LNCaP clone FGC (cell line): ENCODE results near the gene OR6B3.

Experiments
- DNase-seq: peaks from one replicate; pipeline ENCODE4 v3.0.0-alpha.2; 2011; ENCODE audit warnings: low read depth
- H3K4me3 ChIP-seq: 2 replicates; pipeline ENCODE4 v1.5.1; 2011; ENCODE audit warnings: mild to moderate bottlenecking, low read depth, low read length, control low read depth
- TF ChIP-seq, protein P1 (sequence below): IDR thresholded peaks from 2 replicates; pipeline ENCODE4 v1.5.1; 2012; ENCODE audit warnings: mild to moderate bottlenecking; ENCODE audit not compliant: control insufficient read depth, insufficient read depth; ENCODE audit errors: extremely low read depth

OR6B3 gene

DNA sequence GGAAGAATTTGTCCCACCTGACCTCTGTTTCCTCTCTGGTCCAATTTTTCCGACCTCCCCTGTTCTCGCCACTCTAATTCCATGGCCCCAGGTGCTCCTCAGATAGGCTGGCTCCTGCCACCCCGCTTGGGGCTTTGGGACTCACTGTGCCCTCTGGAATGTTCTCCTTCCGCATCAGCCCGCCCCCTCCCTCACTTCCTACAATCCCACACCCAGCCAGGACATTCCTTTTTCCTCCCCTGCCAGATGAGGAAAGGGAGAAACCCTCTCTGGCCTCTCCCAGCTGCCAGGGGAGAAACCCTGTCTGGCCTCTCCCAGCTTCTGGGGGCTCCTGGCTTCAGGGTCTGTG, 20.0 kb downstream of the OR6B3 start:
- no peak overlapping the region for H3K4me3 ChIP-seq
- DNase-seq: no peak
- TF ChIP-seq, protein P1, sequence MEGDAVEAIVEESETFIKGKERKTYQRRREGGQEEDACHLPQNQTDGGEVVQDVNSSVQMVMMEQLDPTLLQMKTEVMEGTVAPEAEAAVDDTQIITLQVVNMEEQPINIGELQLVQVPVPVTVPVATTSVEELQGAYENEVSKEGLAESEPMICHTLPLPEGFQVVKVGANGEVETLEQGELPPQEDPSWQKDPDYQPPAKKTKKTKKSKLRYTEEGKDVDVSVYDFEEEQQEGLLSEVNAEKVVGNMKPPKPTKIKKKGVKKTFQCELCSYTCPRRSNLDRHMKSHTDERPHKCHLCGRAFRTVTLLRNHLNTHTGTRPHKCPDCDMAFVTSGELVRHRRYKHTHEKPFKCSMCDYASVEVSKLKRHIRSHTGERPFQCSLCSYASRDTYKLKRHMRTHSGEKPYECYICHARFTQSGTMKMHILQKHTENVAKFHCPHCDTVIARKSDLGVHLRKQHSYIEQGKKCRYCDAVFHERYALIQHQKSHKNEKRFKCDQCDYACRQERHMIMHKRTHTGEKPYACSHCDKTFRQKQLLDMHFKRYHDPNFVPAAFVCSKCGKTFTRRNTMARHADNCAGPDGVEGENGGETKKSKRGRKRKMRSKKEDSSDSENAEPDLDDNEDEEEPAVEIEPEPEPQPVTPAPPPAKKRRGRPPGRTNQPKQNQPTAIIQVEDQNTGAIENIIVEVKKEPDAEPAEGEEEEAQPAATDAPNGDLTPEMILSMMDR: no peak

DNA sequence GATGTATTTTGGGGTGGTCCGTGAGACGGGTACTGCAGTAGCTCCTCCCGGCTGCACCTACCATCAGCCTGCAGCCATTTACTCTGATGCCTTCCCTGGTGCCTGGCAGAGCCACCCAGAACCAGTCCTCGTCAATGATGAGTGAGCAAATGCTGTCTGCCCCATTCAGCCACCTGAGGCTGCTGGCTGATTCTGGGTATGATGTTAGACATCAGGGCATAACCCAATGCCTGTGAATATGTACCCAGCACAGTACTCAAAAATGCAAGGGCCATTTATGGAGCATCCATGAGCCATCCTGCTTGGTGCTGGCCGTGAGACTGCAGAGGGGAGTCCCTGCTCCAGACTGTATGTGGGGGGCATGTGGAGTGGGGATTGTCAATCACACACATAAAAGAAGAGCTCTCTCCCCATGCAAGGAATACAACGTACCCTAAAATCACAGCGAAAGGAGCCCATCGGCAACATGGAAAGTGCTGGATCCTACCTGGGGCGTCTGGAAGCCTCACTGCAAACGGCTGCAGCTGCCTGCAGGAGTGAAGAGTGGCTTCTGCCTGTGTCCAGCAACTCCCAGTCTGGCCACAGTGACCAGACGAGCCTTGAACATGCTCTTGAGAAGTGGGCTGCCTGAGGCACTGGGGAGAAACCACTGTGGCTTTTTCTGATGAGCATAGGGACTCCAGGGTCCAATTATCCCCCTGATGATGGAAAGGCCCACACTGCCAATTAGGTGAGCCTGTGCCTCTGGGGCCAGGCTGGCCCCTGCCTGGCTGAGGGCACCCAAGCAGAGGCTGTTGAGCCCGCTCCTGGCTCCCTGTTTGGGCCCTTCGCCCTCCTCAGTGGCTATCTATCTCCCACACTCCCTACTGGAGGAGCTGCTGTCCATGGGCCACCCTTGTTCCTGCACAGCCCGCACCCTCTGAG, 20.7 kb downstream of the OR6B3 start:
- DNase-seq: no peak
- TF ChIP-seq, protein P1: no peak
- no peak overlapping the region for H3K4me3 ChIP-seq

DNA sequence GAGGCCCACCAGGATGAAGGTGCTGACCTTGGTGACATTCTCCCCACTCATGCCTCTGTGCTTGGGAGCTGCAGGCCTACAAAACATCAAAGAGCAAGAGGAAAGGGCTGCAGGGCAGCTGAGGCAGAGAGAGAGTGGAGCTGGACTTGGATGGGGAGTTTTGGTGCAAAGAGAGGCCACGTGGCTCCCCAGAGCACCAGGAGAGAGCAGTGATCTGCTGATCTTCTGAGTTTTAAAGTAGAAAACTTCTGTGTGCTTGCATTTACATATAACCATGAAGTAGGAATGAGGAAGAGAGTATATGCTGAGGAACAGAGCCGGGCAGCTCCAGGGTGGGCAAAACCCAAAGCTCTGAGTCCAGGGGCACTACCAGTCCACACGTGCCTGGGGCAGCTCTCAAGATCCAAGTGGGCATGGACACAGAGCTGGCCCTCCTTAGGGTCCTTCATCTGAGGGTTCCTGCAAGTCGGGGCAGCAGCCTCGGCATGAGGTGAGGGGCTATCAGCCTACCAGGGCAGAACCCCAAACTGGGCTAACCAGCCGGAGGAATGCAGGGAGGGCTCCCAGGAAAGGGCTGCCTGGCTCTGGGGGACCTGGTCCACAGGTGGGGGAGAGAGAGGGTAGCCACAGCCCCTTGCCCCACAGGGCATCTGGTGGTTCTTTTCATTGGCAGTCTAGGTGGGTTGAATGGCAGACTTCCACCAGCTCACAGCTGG, 22.8 kb downstream of the OR6B3 start, which contains the start of gene OR6B2:
OR6B2 (minus strand) TSS at position 51 of the 716 bp plus-strand sequence; CDS start at position 51, 0 bp downstream.
- TF ChIP-seq, protein P1: no peak
- H3K4me3 ChIP-seq: no peak within 1 kb of the TSS
- DNase-seq: no peak

DNA sequence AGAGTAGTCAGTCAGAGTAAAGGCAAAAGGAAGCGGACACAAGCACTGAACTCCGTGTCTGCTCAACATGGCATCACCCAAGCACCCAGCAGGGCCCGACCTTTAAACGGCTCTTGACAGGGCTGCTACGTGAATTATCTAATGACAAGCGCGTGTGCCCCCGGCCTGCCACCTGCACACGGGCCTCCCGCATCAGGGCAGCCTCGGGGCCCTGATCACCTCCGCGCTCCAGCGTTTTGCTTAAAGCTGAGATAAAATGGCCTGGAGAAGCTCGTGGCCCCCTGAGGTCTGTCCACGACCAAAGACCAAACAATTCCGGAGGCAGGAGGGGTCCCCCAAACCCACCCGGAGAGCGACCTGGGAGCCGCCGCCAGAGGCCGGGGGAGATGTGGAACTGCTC, 28.6 kb downstream of the OR6B3 start:
- H3K4me3 ChIP-seq: peak overlapping the region; percentile 91
- no peak for DNase-seq
- TF ChIP-seq, protein P1: no peak

DNA sequence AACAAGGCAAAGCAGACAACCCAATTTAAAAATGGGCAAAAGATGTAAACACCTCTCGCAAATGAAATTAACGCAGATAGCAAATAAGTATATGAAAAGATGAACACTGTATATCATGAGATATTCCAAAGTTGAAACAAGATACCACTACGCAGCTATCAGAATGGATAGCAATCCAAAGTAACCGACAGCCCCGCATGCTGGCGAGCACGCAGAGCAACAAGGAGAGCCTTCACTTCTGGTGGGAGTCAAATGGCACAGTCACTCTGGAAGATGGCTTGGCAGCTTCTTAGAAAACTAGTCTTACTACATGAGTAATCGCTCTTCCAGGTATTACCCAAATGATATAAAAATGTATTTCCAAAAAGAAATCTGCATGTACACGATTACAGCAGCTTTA, 29.5 kb downstream of the OR6B3 start:
- peak overlapping the region; percentile 91; the same call in 1 of the 2 replicates for H3K4me3 ChIP-seq
- DNase-seq: no peak
- TF ChIP-seq, protein P1: no peak

DNA sequence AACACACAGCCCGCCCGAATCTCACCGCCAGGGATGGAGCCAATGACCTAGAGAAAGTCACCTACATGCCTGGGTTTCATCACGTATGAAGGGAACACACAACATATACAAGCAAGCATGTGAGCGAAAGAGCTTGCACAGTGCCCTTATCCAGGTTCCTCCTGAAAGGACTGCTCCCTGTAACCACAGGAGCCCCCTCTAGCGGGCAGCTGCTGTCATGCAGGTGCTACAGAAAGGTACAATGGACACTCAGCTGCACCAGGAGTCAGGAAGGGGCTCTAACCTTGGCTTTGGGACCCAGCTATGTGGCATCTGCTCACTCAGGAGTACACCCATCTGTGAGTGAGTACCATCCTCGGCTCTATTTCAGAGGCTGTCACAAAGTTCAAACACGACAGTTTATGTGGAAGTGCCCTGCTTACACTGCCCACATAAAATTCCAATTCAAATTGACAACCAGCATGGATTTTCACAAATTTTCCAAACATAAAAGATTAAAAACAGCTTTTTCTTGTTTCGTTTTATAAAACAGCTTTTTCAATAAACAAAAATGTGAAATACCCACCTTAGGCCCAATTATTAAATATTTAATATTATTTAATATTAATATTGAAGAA, 31.7 kb downstream of the OR6B3 start:
- no peak for DNase-seq
- H3K4me3 ChIP-seq: no peak overlapping the region
- TF ChIP-seq, protein P1: peak; percentile 79
